Fibroblast of skin of scalp (primary cell): ENCODE data around the gene PVALEF. TPM values are rescaled to one million over a fixed set of nuclear protein-coding genes. Genes with fewer than 3 reads are reported as not detected.

ENCODE experiments used
- DNase-seq: peaks from one replicate; pipeline ENCODE4 v3.0.0-alpha.2; 2013
- polyA plus RNA-seq, 2 experiments: library from polyadenylated mRNA; unstranded; fragments of 120-200 nt; gene quantifications; one replicate each; pipeline ENCODE4 v1.2.1, GENCODE V29; 2013; ENCODE audit not compliant: insufficient read length in 2 of 2

The PVALEF gene
- polyA plus RNA-seq (2013, experiment 1 of 2; ENCODE audit: insufficient read length) = not detected
- not detected for polyA plus RNA-seq (2013, experiment 2 of 2; ENCODE audit: insufficient read length)

DNA sequence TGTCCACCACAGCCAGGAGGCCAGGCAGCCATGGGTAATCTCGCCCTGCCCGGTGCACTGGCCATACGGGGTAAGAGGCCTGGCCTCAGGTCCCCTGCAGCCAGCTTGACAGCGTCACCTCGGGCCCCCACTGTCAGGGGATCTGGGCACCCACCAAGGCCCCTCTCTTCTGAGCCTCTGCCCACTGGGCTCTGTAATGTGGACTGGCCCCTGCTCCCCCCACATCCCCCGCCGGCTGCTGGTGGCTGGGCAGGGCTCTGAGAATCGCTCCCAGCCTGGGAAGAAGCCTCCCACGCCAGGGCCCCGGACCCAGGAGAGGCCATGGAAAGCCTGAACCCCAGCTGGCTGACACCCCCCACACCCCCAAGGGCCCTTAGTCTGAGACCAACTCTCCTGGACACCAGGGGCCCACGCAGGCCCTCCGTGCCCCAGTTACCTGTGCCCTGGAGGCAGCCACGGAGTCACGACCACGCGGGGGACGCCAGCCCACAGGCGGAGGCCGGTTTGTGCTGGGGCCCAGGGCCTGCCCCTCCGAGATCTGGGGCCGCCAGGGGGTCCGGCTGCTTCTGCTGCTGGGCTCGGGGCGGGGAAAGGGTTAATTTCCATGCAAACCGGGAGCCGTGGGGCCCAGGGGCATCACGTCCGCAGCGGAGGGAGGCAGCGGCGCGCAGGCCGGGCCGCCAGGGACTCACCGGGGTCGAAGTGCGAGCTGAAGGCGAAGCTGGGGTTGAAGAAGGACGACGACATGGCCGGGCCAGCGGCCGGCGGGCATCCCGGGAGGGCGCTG is at the start of gene PVALEF:
Gene PVALEF, plus strand, starts transcription at position 262 of the 787 bp plus-strand sequence. CDS start 15,720 bp downstream, outside the sequence.
- no peak for DNase-seq

DNA sequence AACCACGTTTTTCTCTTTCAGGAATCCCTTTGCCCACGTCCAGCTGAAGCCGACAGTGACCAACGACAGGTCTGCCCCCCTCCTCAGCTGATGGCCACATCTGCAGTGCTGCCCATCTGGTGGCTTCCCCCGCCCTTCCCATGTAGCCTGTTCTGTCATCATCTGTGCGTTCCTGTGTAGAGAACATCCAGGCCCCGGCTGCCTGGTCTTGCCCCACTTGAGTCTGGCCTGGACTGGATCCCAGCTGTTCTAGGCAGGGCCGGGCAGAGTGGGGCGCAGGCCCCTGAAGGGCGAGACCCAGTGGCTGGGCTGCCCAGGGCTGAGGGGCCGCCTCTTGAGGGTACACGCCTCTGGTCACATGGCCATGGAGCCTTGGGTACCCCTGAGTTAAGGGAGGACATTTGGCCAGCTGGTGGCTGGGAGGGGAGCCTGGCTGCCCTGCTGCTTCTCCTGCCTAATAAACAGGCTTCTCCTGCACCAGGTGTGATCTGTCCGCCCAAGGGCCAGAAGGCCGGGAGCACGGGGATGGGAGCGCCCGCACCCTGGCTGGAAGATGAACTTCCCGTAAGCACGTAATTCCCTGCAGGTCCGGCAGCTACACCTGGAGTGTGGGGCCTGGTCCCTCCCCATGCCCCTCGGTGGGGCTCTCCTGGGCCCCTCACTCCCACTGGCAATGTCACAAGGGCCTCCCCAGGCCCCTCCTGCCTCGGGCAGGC is 49.4 kb upstream of the PVALEF start:
- no peak for DNase-seq

DNA sequence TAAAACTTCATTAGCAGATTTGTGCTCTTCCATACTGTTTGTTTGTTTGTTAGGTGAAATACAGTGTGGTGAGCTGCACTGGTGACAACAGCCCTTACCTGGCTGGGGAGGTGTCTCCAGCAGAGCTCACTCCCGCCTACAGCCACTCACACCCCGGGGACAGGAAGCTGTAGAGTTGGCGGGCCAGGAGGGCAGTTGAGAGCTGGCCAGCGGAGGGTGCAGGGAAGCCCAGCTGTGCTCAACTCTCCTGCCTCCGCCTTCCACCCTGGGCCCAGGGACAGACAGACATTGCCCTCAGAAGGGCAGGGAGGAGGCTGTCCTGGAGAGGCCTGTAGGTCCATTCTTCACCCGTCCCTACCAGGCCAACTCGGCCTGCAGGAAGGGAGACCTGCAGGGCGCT is 48.6 kb upstream of the PVALEF start:
- no peak for DNase-seq

DNA sequence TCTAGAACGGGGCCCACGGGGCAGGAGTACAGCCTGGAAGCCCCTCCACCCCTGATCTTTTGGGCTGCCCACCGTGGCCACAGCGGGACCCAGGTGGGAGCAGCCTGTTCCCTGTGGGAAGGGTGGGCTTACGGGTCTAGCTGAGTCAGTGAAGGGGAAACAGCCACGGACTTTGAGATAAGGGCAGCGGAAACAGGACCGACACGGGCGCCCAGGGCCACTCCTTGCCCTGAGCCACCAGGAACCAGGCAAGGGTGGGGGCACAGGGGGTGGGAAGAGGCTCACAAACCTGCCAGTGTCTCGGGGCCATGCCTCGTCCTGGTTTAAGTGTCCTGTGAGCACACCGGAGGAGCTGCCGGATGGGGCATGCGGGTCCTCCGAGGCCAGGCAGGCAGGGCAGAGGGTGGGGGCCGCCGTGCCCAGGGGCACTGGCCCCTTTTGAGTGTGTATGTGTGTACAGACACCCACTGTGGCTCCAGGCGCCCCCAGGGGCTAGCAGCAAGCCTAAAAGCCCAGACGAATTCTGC is 47.6 kb upstream of the PVALEF start:
- no peak for DNase-seq

DNA sequence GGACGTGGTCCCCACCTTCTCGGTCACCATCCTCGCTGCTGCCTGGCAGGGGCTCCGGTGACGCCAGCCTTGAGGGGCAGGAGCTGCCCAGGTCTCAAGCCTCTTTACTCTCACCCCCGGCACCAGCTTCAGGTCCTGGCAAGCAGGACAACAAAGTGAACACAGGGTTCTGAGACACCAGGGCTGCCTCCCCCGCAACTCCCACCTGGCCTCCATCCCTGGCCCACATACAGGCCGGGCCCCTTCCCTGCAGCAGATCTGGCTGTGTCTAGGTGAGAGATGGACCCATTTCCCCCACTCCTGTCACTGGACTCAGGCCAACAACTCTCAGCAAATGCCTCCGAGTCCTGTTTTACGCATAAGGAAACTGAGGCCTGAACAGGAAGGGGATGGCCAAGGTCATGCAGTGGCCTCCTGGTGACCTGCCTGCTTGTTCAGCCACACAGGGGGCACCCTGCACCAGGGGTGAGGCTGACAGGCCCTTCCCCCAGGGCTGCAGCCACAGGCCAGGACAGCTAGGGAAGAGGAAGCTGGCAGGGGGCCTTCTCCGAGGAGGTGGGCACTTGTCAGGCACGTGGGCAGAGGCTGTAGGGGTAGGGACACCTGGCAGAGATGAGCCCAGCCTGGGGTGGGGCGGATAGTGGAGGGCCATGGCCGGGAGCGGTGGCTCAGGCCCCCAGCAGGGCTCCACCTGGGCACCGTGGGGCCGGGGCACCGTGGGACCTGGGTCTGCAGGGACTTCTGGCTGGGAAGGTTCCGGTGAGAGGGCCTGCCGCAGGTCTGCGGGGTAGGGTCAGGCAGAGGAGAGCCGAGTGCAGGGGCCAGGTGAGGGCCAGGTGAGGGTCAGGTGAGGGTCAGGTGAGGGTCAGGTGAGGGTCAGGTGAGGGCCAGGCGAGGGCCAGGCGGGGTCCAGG is 46.7 kb upstream of the PVALEF start:
- no peak for DNase-seq

DNA sequence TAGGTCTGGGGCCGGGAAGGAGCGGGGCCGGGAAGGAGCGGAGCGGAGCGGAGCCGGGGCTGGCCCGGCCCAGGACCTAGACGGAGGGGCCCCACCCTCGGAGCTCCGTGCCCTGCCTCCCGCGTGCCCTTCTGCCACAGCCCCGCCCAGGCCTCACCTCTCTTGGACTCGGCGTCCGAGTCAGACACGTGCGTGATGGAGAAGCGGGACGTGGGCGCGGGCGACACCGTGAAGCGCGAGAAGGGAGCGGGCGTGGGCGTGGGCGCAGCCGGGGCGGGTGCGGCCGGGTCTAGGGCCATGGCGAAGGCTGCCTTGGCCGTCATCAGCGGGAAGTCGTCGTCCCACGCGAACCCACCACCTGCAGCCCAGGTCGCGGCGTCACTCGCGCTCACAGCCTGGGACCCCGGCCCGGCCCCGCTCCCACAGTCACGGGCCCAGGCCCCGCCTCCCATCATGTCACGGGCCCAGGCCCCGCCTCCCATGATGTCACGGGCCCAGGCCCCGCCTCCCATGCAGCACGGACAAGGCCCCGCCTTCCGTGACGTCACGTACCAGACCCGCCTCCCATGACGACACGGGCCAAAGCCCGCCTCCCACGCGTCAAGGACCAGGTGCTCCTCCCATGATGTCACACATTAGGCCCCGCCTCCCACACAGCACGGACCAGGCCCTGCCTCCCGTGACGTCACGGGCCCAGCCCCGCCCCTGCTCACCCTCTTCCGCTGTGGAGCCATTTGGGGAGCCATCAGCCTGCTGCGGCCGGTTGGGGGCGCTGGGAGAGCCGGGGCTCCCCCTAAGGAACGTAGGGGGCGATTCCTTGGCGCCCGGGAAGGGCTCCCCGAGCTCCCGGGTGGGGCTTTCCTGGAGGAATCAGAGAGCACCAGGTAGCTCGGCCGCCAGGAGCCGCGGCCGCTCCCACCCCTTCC is 45.8 kb upstream of the PVALEF start:
- DNase-seq = peak; percentile 90

DNA sequence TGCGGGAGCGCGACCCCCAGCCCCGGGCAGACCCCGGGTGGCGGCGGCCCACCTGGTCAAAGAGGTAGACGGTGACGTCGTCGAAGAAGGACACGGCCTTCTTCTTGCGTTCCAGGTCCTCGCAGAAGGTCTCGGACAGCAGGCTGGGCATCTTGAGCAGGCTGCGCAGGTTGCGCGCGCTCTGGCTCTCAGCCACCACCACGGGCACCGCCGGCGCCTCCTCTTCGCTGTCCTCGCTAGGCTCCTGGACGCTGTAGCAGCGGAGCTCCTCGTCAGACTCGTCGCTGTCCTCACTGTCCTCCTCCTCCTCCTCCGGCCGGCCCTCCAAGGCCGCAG is 45.2 kb upstream of the PVALEF start:
- no peak for DNase-seq

DNA sequence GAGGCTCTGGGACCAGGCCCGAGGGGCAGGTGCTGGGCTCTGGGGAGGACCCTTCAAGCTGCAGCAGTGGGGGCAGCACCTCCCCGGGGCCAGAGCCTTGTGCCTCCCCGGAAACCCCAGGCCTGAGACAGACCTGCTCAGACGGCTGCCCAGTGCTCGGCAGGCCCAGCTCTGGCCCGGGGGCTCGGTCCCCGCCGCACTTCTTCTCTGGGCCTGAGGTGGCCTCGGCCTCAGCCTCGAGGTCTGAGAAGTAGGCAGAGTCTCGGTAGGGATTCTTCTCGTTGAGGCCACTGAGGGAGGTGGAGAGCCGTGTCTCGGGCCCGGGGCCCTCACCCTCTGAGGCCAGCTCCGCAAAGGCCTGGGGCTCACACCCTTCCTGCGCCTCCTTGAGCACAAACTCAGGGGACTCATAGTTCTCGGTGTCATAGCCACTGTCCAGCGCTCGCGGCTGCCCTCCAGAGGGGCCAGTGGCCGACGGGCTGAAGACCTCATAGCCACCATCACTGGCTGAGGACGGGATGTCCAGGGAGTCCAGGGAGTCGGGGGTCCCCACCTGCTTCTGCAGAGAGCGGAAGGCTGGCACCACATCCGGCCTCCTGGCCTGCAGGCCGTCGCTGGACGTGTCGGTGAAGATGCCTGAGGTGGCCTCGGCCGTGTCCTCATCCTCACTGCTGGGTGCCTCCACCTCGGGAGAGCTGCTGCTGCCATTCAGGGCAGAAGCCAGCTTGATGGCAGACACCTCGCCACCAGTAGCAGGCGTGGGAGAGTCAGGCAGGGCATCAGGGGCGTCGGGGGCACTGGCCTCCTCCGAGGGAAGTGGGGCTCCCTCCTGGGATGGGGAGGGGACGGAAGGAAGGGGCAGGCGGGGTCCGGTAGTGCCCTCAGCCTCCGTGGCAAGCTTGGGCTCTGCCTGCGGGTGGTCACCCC is 44.3 kb upstream of the PVALEF start:
- DNase-seq = no peak

DNA sequence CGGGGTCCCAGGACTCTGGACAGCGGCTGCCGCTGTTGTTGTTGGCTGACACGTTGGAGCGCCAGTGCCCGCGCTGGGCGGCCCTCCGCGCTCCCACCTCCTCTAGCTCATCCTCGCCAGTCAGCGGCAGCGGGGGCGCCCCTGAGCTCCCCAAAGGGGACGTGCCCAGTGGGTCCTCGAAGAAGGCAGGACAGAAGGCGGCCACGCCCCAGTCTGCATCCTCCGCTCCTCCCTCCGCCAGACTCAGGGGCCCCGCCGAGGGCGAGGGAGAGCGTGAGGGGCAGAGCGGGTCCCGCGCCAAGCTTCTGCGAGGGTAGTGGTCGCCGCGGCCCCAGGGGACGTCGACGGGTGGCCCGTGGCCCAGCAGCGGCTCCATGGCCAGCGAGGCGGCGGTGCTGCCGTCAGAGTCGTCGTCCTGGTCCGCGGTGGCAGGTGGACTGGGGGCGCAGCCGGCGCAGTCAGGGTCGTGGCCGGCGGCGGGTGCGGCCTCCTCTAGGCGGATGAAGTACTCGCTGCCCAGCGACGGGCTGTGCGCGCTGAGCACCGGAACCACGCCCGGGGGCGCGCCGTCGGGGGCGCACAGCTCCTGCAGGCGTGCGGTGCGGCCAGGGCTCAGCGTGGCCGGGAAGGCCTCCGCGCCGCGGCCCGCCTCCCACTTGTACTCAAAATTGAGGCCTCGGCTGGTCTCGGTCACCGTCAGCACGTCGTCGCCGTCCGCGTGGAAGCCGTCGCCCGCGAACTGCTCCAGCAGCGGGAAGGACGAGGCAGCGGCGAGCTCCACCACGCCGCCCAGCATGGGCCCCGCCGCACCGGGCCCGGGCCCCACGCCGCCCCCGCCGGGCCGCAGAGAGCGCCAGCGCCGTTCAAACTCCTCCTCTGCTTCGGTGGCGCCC is 43.2 kb upstream of the PVALEF start:
- no peak for DNase-seq

DNA sequence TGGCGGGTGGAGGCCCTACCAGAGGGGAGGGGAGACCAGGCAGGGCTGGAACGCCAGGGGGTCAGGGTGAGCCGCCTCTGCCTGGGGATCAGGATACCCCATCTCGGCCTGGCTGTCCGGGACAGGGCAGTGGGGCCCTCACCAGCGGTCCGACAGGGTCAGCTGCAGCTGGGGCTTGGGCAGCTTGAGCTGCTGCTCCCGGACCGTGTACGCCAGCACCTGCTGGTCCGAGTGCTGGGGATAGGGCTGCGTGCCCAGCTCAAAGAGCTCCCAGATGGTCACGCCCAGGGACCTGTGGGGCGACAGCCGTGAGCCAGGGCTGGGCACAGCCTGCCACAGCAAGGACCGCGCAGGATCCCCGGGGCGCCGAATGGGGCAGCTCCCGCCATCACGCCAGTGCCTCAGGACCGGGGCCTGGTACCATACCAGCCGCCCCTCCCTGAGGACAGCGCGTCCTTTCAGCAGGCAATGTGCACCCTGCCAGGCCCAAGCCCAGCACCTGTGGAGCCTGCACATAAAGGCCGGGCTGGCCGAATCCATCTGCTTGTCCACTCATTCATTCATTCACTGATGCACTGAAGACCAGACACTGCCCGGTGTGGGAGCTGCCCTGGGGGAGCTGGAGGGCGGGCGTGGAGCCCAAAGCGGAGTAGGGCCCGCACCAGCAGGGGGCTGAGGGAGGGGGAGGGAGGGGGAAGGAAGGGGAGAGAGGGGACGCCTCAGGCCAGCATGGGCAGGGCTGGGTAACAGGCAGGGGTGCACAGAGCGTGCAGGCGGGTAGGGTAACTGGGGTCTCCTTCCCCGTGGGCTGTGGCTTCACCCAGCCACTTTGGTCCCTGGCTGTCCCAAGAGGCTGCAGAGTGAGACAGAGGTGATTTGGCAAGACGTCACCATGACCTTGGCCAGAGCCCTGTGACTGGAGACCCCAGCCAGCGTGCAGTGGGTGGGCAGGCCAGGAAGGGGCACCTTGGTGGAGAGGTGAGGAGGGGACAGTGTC is 42.0 kb upstream of the PVALEF start:
- DNase-seq = no peak

DNA sequence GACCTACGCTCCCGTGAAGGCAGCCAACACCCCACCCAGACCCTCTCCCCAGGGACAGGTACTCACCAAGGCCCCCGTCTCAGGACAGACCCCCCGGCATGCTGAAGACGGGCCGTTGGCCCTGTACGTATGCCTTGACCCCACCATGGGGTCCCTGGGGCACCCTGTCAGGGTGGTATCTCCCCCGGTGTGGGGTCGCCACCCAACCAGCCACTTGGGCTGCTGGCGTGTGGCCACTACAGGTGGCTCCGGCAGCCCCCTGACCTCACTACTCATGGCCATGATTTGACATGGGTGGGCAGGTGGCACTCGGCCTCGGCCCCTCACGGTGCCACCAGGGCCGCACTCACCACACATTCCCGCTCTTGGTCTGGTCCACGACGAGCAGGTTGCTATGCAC is 40.9 kb upstream of the PVALEF start:
- no peak for DNase-seq

DNA sequence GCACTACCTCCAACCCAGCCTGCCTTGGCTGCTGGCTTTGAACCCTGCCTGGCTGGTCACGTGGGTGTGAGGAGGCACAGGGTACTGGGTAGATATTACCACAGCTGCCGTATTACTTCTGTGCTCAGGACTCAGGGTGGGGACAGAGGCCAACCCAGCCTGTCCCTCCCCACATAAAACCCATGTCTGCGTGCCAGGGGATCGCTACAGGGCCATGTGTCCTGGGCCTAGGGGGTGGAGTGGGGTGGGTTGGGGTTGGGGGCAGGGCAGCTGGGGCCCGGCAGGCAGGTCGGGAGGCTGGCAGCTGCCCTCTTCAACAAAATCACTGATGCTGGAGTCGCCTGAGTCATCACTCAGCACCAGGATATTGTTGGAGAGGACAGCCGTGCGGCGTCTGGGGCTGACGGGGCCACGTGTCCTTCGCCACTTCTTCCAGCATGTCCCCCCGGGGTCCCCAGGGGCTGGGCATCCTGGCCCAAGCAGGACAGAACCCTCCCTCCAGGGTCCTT is 39.7 kb upstream of the PVALEF start:
- no peak for DNase-seq

DNA sequence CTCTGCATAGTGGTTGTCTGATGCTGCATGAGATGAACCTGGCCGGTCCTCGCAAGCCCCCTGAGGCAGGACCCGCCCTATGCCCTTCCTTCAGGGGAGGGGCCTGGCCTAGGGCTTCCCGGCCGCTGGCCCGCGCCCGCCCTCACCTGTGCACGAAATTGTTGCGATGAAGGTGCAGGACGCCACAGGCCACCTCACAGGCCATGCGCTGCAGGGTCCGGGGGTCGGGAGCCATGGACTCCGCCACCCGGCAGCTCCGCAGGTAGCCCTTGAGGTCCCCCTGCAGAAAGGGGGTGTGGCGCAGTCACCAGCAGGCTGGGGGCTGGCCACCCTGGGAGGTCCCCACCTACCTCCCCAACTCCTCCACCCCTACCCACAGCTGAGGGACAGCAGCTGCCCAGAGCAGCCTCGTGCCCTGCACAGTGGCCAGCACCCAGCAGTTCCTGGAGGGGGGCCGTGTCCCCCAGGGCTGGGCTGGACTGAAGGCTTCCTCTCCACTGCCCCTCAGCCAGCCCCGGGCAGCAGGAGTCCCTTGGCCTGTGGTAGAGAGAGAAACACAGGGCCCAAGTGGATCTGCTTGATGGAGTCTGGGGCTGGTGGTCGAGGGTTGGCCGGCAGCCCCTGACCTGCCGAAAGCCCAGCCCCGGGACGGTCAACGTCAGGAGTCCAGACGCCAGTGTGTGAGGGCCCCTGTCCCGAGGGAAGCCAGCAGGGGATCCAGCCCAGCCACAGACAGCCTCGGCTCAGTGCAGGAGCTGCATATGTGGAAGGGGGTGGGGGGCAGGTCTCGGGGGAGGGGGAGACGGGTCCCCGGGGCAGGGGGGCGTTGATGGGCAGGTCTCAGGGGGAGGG is 38.8 kb upstream of the PVALEF start:
- no peak for DNase-seq

DNA sequence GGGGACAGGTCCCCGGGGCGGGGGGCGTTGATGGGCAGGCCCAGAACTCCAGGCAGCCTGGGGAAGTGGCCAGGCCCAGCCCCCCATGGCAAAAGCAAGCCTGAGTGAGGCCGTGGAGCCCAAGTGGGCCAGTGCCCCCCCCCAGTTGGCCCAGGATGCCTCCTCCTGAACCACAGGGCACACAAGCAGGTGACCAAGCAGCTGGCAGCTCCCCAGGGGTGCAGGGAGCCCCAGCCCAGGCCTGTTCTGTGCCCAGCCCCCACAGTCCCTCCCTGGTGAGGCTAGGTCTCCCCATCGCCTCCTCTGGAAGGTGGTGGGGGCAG is 38.2 kb upstream of the PVALEF start:
- DNase-seq = no peak

DNA sequence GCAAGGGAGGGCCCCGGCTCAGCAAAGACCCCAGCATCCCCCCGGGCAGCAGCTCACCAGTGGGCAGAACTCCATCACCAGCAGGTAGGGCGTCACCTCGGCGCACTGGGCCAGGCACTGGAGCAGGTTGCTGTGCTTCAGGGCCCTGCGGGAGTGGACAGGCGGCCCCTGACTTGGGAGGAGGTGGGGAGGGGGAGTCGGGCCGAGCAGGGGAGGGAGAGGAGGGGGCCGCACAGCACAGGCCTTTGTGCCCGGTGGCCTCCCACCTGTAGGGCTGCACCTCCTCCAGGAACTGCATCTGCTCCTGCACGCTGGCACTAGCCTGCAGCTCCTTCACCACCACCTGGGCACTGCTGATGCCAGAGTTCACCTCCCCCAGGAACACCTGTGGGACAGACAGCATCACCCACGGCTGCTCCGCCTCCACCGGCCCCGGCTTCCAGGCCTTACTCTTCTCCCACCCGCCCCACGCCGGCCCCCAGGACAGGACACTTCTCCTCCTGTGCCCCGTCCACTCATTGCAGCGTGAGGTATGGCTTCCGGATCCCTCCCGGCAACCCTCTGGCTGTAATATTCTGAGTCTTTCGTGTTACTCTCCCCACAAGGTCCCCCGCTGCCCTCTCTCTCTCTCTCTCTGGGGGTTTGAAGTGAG is 37.7 kb upstream of the PVALEF start:
- DNase-seq = no peak

DNA sequence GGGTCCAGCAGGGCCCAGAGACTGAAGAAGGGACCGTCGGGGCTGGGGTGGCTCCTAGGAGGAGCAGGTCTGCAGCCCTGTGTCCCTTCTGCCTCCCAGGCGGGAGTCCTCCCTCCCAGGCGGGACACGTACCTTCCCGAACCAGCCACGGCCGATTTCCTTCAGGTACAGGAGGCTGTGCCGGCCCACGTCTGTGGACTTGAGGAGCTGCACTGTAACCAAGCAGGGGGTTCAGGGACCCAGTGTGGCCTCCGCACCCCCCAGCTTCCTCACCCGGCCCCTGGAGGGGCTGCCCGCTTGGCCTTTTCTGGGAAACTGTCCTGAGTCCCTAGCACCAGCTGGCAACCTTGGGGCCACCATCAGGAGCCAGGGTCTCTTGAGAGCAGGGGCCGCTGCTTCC is 37.0 kb upstream of the PVALEF start:
- no peak for DNase-seq
